Chondrocyte (in vitro differentiated cells): ENCODE data around the gene NAAA. TPM values are rescaled to one million over a fixed set of nuclear protein-coding genes. Genes with fewer than 3 reads are reported as not detected.

Experiments
- DNase-seq: peaks from one replicate; pipeline ENCODE4 v3.0.0; 2021; ENCODE audit warnings: mixed read lengths, low spot score
- H3K27ac Mint-ChIP-seq: one replicate; pipeline ENCODE4 v1.8.0; 2021; ENCODE audit warnings: mild to moderate bottlenecking, moderate library complexity, mixed read lengths; ENCODE audit not compliant: unreplicated experiment
- H3K27me3 Mint-ChIP-seq: 2 replicates; pipeline ENCODE4 v1.8.0; 2021; ENCODE audit warnings: low read depth, mixed read lengths
- H3K36me3 Mint-ChIP-seq: 2 replicates; pipeline ENCODE4 v1.8.0; 2021; ENCODE audit warnings: low read depth, mixed read lengths
- H3K4me1 Mint-ChIP-seq: 2 replicates; pipeline ENCODE4 v1.8.0; 2021; ENCODE audit warnings: low read depth, mild to moderate bottlenecking, mixed read lengths
- H3K4me3 Mint-ChIP-seq: one replicate; pipeline ENCODE4 v1.8.0; 2021; ENCODE audit warnings: mild to moderate bottlenecking, moderate library complexity, mixed read lengths; ENCODE audit not compliant: unreplicated experiment
- H3K9me3 Mint-ChIP-seq: 2 replicates; pipeline ENCODE4 v1.8.0; 2021; ENCODE audit warnings: low read depth, mixed read lengths
- CTCF ChIP-seq: fragments of 200-600 bp; sonication (generic); IDR thresholded peaks from 2 replicates; pipeline ENCODE4 v1.5.0; 2021; ENCODE audit warnings: antibody characterized with exemption, mild to moderate bottlenecking, moderate library complexity
- long read RNA-seq: library from polyadenylated mRNA; stranded (forward); transcript quantifications from one replicate; pipeline ENCODE4 v2.0.0, GENCODE V29; 2021
- total RNA-seq: library from RNA; stranded (reverse); gene quantifications from 3 replicates; pipeline ENCODE4 v1.2.1, GENCODE V29; 2021

The NAAA gene
- total RNA-seq: 18.3 to 19.2 TPM (median 18.6 TPM) in 3 replicates
- long read RNA-seq, transcript NAAA-206 (9 exons, 1,300 nt): major isoform, 10 of 28 reads
- long read RNA-seq, partial matches to known transcripts: 0 of 28 reads
- long read RNA-seq, other reads (novel, unspliced or antisense): 13 of 28 reads

GRCh38 chr4:75940692-75941253 lies at the start of gene NAAA:
Gene NAAA (minus strand): TSS chr4:75941013. CDS start chr4:75940949, 64 bp downstream.
- DNase-seq: peak; percentile 91
- H3K4me3 Mint-ChIP-seq: peak within 1 kb of the TSS; percentile 96

GRCh38 chr4:75989846-75990528 lies 49.2 kb upstream of the NAAA start:
- H3K36me3 Mint-ChIP-seq: peaks cover 1% of the 10 kb centered on the region
- H3K27ac Mint-ChIP-seq: peak overlapping the region; percentile 88
- TF ChIP-seq CTCF: no peak
- peaks cover 4% of the 10 kb centered on the region for H3K9me3 Mint-ChIP-seq
- H3K4me3 Mint-ChIP-seq: peak overlapping the region; percentile 90
- H3K4me1 Mint-ChIP-seq: peaks cover 30% of the 10 kb centered on the region
- no peak for DNase-seq
- H3K27me3 Mint-ChIP-seq: peaks cover 8% of the 10 kb centered on the region

More at GRCh38 chr4:75940692-75941253, at the start of gene NAAA:
- no peaks in the 10 kb centered on the region for H3K27me3 Mint-ChIP-seq
- peaks cover 14% of the 10 kb centered on the region for H3K4me1 Mint-ChIP-seq
- H3K27ac Mint-ChIP-seq: peak within 1 kb of the TSS; percentile 78
- TF ChIP-seq CTCF: no peak
- peaks cover 1% of the 10 kb centered on the region for H3K36me3 Mint-ChIP-seq
- H3K9me3 Mint-ChIP-seq: no peaks in the 10 kb centered on the region

- no peaks in the 10 kb centered on the region for H3K27me3 Mint-ChIP-seq
- TF ChIP-seq CTCF: no peak
- H3K4me3 Mint-ChIP-seq: no peak overlapping the region
Observed at GRCh38 chr4:75985116-75985515, 44.3 kb upstream of the NAAA start.

GRCh38 chr4:75980576-75980975 lies 39.8 kb upstream of the NAAA start:
- Mint-ChIP-seq H3K4me1 (no peaks in the 10 kb centered on the region), H3K27ac (no peak overlapping the region), H3K27me3 (no peaks in the 10 kb centered on the region), H3K9me3 (peaks cover 4% of the 10 kb centered on the region), H3K36me3 (peaks cover 26% of the 10 kb centered on the region), H3K4me3 (no peak overlapping the region)
- no peak for TF ChIP-seq CTCF
- no peak for DNase-seq

More at GRCh38 chr4:75985116-75985515, 44.3 kb upstream of the NAAA start:
- no peak for DNase-seq
- Mint-ChIP-seq H3K36me3 (peaks cover 9% of the 10 kb centered on the region), H3K9me3 (peaks cover 4% of the 10 kb centered on the region), H3K4me1 (peaks cover 26% of the 10 kb centered on the region), H3K27ac (no peak overlapping the region)

- no peak for DNase-seq
- no peak for TF ChIP-seq CTCF
- no peaks in the 10 kb centered on the region for H3K4me1 Mint-ChIP-seq
- no peaks in the 10 kb centered on the region for H3K27me3 Mint-ChIP-seq
- peaks cover 44% of the 10 kb centered on the region for H3K36me3 Mint-ChIP-seq
- H3K4me3 Mint-ChIP-seq: no peak overlapping the region
- no peak overlapping the region for H3K27ac Mint-ChIP-seq
- peaks cover 5% of the 10 kb centered on the region for H3K9me3 Mint-ChIP-seq
Observed at GRCh38 chr4:75976177-75976576, 35.4 kb upstream of the NAAA start.
